Neural progenitor cell (in vitro differentiated cells): ENCODE measurements around the gene BHLHA9.

Experiments used
- CTCF ChIP-seq: fragments of 200-600 bp; sonication (generic); IDR thresholded peaks from 2 replicates; pipeline ENCODE4 v1.5.1; 2017; ENCODE audit warnings: antibody characterized with exemption, mild to moderate bottlenecking
- EZH2 ChIP-seq: fragments of 200-600 bp; sonication (generic); IDR thresholded peaks from 2 replicates; pipeline ENCODE4 v1.6.1; 2017; ENCODE audit warnings: antibody characterized with exemption, mild to moderate bottlenecking, moderate library complexity

- TF ChIP-seq CTCF = no peak
- TF ChIP-seq EZH2 = no peak
Observed at GRCh38 chr17:1289695-1290094, 19.5 kb downstream of the BHLHA9 start.
